ENCODE results near the gene KRTAP5-10.

DNA sequence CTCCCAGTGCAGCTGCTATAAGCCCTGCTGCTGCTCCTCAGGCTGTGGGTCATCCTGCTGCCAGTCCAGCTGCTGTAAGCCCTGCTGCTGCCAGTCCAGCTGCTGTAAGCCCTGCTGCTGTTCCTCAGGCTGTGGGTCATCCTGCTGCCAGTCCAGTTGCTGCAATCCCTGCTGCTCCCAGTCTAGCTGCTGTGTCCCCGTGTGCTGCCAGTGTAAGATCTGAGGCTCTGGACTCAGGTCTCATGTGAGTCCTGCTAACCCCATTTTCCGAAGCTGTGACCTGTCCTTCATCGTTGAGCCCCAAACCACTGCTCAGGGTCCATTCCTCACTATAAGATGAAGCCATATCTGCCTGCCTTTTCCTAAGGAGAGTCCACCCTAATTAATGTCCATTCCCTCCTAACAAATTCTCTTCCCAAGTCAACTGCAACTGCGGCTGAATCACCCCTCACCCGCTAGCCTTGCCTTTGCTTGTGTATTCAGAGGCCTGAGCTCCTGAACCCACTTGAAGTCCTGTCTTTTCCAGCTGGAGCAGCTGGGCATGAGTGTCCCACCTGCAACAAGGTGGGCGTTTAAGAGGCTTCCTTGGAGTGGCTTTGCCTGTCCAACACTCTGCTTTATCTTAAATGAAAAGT is 37.7 kb upstream of the KRTAP5-10 start:
- TF ChIP-seq EZH2 (IDR thresholded peaks at IDR 0.05; ENCODE audit: insufficient read depth, poor library complexity, severe bottlenecking) (no peak), EZH2phosphoT487 (IDR thresholded peaks at IDR 0.05; ENCODE audit: insufficient read depth, low read depth) (no peak)
